K562 (cell line): ENCODE measurements around the gene HRH1. TPM values are rescaled to one million over a fixed set of nuclear protein-coding genes. Genes with fewer than 3 reads are reported as not detected.

Source experiments
- CBX5 ChIP-seq: IDR thresholded peaks from 2 replicates; pipeline ENCODE4 v1.6.1; 2014; ENCODE audit warnings: low read depth, borderline replicate concordance
- DDX20 ChIP-seq: fragments of 450-650 bp; IDR thresholded peaks from 2 replicates; pipeline ENCODE4 v1.6.1; 2016; ENCODE audit warnings: missing genetic modification characterization, low read depth, mild to moderate bottlenecking, missing compliant biosample characterization, moderate library complexity
- DEAF1 ChIP-seq: fragments of 450-650 bp; formaldehyde crosslinking; IDR thresholded peaks from 2 replicates; pipeline ENCODE4 v1.4.0; 2020; ENCODE audit warnings: mild to moderate bottlenecking, moderate library complexity
- ELF1 ChIP-seq: fragments of 200-800 bp; sonication (Bioruptor generic); IDR thresholded peaks from 2 replicates; pipeline ENCODE4 v1.6.1; 2016; ENCODE audit warnings: missing genetic modification characterization, missing compliant biosample characterization
- ERF ChIP-seq: fragments of 450-650 bp; formaldehyde crosslinking; IDR thresholded peaks from 2 replicates; pipeline ENCODE4 v1.4.0; 2020; ENCODE audit warnings: mild to moderate bottlenecking, mixed read lengths
- HCFC1 ChIP-seq: IDR thresholded peaks from 2 replicates; pipeline ENCODE4 v1.6.1; 2012; ENCODE audit warnings: low read depth, low read length, improper control_type of control experiment
- NFIX ChIP-seq: fragments of 250-450 bp; sonication (Bioruptor Pico); IDR thresholded peaks from 2 replicates; pipeline ENCODE4 v1.4.0; 2020; ENCODE audit warnings: low read depth, mild to moderate bottlenecking, moderate library complexity
- NR2F6 ChIP-seq: fragments of 450-650 bp; formaldehyde crosslinking; IDR thresholded peaks from 2 replicates; pipeline ENCODE4 v1.4.0; 2020; ENCODE audit warnings: mild to moderate bottlenecking
- RBM14 ChIP-seq: fragments of 200-400 bp; formaldehyde crosslinking; IDR thresholded peaks from 2 replicates; pipeline ENCODE4 v1.6.1; 2018; ENCODE audit warnings: low read depth, mild to moderate bottlenecking, low read length, moderate library complexity, borderline replicate concordance; ENCODE audit not compliant: insufficient read depth
- ZBTB1 ChIP-seq: sonication (generic); formaldehyde crosslinking; IDR thresholded peaks from 2 replicates; pipeline ENCODE4 v1.8.1; 2023; ENCODE audit warnings: missing genetic modification reagents, low read depth, mild to moderate bottlenecking, borderline replicate concordance
- ZNF121 ChIP-seq: sonication (generic); formaldehyde crosslinking; conservative IDR thresholded peaks from 2 replicates; pipeline ENCODE4 v1.8.0; 2022; ENCODE audit warnings: missing genetic modification reagents
- ZNF197 ChIP-seq: fragments of 200-800 bp; sonication (Bioruptor generic); IDR thresholded peaks from 2 replicates; pipeline ENCODE4 v1.6.1; 2016; ENCODE audit warnings: low read depth, missing genetic modification characterization, missing compliant biosample characterization
- ZNF232 ChIP-seq: sonication (generic); formaldehyde crosslinking; IDR thresholded peaks from 2 replicates; pipeline ENCODE4 v1.8.0; 2022; ENCODE audit warnings: mild to moderate bottlenecking, missing genetic modification reagents
- ZNF384 ChIP-seq: IDR thresholded peaks from 2 replicates; pipeline ENCODE4 v1.6.1; 2012; ENCODE audit warnings: low read depth, low read length, improper control_type of control experiment
- ZNF507 ChIP-seq: conservative IDR thresholded peaks from 2 replicates; pipeline ENCODE4 v1.6.1; 2017; ENCODE audit warnings: missing genetic modification characterization, missing compliant biosample characterization
- ZNF655 ChIP-seq: fragments of 250-450 bp; sonication (Bioruptor Pico); IDR thresholded peaks from 2 replicates; pipeline ENCODE4 v1.5.0; 2021
- polyA plus RNA-seq, 8 experiments: library from polyadenylated mRNA; depleted of rRNA in 4 of 8; stranded (reverse) in 5 of 8; unstranded in 3 of 8; fragments of >200 nt; fragmentation: Nextera tagmentation in 2 of 8; fragmentation: Illumina TruSeq in 1 of 8; extraction: Ambion mirVana in 2 of 8; extraction: Trizol in 1 of 8; gene quantifications; 2 replicates each; pipeline versions ENCODE4 v1.2.1 to v1.2.3, GENCODE V29; 2011 to 2014; ENCODE audit warnings: inconsistent platforms in 1 of 8, missing spikeins in 1 of 8
- total RNA-seq, 7 experiments: library from RNA; depleted of rRNA in 6 of 7; stranded (reverse); fragments of >200 nt in 6 of 7; fragmentation: Illumina TruSeq in 2 of 7; extraction: Trizol in 2 of 7; gene quantifications; 2 replicates each; pipeline versions ENCODE4 v1.2.1 to v1.2.3, GENCODE V29; 2011 to 2021; ENCODE audit warnings: low replicate concordance in 1 of 7
- TF ChIP-seq, protein P1 (sequence below), 2 experiments: fragments of 450-650 bp; formaldehyde crosslinking in 1 of 2; IDR thresholded peaks; 2 replicates each; pipeline versions ENCODE4 v1.4.0 to v1.6.1; 2014 to 2020; ENCODE audit warnings: mild to moderate bottlenecking in 2 of 2, borderline replicate concordance in 1 of 2, low read depth in 1 of 2

The HRH1 gene
- total and polyA plus RNA-seq, 9 of the 15 experiments (the other 6 are each of a cell fraction or from before 2014, with no cell fraction given), result 0.03 to 0.15 (median 0.06) TPM; not detected in 1

- TF ChIP-seq NR2F6 (no peak), ELF1 (tag) (peak; percentile 68), ZNF507 (no peak), ZNF197 (CRISPR knock-in tag) (no peak), DEAF1 (CRISPR knock-in tag) (0 out of 2 replicates have a peak, but pooled peaks have one; percentile 37), HCFC1 (no peak), CBX5 (no peak), ERF (CRISPR knock-in tag) (no peak), ZNF384 (no peak), ZNF121 (no peak), ZBTB1 (CRISPR knock-in tag) (no peak), RBM14 (no peak), ZNF232 (CRISPR knock-in tag) (no peak), NFIX (no peak), DDX20 (tag) (no peak), ZNF655 (CRISPR knock-in tag) (no peak)
- TF ChIP-seq, protein P1, sequence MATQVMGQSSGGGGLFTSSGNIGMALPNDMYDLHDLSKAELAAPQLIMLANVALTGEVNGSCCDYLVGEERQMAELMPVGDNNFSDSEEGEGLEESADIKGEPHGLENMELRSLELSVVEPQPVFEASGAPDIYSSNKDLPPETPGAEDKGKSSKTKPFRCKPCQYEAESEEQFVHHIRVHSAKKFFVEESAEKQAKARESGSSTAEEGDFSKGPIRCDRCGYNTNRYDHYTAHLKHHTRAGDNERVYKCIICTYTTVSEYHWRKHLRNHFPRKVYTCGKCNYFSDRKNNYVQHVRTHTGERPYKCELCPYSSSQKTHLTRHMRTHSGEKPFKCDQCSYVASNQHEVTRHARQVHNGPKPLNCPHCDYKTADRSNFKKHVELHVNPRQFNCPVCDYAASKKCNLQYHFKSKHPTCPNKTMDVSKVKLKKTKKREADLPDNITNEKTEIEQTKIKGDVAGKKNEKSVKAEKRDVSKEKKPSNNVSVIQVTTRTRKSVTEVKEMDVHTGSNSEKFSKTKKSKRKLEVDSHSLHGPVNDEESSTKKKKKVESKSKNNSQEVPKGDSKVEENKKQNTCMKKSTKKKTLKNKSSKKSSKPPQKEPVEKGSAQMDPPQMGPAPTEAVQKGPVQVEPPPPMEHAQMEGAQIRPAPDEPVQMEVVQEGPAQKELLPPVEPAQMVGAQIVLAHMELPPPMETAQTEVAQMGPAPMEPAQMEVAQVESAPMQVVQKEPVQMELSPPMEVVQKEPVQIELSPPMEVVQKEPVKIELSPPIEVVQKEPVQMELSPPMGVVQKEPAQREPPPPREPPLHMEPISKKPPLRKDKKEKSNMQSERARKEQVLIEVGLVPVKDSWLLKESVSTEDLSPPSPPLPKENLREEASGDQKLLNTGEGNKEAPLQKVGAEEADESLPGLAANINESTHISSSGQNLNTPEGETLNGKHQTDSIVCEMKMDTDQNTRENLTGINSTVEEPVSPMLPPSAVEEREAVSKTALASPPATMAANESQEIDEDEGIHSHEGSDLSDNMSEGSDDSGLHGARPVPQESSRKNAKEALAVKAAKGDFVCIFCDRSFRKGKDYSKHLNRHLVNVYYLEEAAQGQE (IDR thresholded peaks at IDR 0.05; ENCODE audit: borderline replicate concordance), result peak; percentile 52
- TF ChIP-seq, protein P1 (CRISPR knock-in tag; IDR thresholded peaks at IDR 0.05; ENCODE audit: low read depth), result no peak
Observed at GRCh38 chr3:11288786-11289637, 134.7 kb downstream of the HRH1 start (continued).
